GM12872 (cell line): ENCODE measurements around the gene SLC25A10.

Experiments used
- TF ChIP-seq, protein P1 (sequence below): IDR thresholded peaks from 3 replicates; pipeline ENCODE4 v1.5.1; 2011; ENCODE audit warnings: low read depth, mild to moderate bottlenecking, low read length, moderate library complexity; ENCODE audit not compliant: insufficient read depth

SLC25A10 gene

DNA sequence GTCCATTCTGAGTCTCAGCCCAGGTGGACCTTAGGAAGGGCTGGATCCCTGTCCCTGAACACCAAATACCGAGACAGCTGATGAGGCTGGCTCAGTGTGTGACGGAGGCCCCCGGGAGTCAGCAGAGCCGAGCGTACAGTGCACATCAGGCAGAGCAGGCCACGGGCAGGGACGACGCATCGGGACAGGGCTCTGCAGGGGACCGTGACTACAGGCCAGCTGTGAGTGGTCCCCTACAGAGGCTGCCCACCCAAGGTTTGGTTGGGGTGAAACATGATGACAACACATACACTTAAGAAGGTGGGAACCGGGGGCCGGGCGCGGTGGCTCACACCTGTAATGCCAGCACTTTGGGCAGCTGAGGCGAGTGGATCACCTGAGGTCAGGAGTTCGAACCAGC, 39.1 kb upstream of the SLC25A10 start:
- TF ChIP-seq, protein P1, sequence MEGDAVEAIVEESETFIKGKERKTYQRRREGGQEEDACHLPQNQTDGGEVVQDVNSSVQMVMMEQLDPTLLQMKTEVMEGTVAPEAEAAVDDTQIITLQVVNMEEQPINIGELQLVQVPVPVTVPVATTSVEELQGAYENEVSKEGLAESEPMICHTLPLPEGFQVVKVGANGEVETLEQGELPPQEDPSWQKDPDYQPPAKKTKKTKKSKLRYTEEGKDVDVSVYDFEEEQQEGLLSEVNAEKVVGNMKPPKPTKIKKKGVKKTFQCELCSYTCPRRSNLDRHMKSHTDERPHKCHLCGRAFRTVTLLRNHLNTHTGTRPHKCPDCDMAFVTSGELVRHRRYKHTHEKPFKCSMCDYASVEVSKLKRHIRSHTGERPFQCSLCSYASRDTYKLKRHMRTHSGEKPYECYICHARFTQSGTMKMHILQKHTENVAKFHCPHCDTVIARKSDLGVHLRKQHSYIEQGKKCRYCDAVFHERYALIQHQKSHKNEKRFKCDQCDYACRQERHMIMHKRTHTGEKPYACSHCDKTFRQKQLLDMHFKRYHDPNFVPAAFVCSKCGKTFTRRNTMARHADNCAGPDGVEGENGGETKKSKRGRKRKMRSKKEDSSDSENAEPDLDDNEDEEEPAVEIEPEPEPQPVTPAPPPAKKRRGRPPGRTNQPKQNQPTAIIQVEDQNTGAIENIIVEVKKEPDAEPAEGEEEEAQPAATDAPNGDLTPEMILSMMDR, result no peak

DNA sequence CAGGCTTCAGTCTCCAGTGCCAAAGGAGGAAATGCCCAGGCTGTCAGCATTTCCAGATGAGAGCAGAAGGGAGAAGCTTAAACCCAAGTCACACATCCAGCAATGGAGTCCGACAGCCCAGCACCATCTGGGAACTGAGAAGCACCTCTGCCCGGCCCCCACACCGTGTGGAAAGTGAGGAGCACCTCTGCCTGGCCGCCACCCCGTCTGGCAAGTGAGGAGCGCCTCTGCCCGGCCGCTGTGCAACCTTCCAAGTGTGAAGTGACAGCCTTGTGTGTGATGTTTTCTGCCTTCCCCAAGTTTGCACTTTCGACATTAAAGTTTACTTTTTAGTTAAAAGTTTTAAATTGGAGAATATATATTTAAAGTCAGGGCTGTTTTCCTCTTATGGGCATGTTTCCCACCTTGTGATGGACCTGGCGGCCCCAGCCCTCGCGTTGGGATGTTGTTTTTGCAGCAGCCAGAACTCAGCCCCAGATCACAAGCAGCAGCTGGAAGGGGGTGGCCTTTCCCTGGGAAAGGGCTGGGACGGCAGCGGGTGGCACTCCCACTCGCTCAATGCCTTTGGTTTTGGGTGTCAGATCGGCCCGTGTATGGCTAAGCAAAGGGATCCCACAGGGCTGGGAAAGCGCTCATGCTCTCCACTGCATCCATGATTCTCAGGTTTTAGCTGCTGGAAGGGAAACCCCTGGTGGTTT, 38.4 kb upstream of the SLC25A10 start:
- TF ChIP-seq, protein P1, result no peak

DNA sequence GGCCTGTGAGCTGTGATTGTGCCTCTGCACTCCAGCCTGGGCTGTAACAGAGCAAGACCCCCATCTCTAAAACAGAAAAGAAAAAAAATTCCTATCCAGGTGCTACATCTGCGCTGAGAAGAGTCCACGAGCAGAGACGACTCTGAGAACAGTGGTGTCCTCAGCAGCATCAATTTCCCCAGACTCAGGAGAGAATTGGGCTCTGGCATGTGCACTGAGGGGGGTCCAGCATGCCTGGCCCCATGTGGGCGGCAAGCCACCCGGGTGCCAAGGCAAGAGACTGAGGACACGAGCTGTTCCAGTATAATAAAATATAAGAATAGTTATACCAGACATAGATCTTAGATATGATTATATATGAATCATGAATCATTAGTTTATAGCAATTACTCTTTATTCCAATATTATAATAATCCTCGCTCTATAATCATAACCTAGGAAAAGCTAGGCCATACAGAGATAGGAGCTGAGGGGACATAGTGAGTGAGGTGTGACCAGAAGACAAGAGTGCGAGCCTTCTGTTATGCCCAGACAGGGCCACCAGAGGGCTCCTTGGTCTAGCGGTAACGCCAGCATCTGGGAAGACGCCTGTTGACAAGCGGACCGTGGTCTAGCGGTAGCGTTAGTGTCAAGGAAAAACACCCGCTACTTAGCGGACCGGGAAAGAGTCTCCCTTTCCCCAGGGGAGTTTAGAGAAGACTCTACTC, 36.4 kb upstream of the SLC25A10 start:
- TF ChIP-seq, protein P1, result peak; percentile 56

DNA sequence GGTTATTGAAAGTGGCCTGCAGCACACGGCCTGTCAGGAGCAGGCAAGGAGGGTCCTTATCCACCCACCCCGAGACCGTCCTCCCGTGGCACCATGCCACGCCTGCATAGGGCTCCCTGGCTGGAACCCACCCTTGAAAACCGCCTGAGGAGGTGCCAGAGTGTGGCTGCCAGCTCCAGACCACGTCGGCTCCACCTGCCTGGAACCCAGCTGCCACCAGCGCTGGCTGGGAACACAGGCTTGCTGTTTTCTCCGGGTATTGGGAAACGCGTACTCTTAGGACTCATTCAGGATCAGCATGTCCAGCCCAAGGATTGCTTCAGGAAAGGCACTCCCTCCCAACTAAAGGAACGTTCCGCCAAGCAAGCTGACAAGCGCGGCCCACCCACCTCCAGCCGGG, 35.2 kb upstream of the SLC25A10 start:
- TF ChIP-seq, protein P1, result no peak

DNA sequence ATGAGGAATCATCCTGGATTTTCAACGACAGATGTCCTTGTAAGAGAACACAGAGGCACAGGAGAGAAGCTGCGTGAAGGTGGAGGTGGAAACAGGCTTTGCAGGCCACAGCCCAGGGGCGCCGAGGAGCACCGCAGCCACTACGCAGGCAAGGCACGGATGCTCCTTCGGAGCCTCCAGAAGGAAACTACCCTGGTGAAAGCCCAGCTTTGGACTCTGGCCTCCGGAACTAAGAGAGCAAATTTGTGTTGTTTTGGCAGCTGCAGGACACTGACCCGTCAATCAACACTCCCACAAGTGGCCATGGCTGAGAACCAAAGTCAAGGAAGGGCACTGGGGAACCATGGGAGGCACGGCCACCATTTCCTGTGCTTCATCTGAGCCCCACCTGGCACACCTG, 31.9 kb upstream of the SLC25A10 start:
- TF ChIP-seq, protein P1, result no peak

DNA sequence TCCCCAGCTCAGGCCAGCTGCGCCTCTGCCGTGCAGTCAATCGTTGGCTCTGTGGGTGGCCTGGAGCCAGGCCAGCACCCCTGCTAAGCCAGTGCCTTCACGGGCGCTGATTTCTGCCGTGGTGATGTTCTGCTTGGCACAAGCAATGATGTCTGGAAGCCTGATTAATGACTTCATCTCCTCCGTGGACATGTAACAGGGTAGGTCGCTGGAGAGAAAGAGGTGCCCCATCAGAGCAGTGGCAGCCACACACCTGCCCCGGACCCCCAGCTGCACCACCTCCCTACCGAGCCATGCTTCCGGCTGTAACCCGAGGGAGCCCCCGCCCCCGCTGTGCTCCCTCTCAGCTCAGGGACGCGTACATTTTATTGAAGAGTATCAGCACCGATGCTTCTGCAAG, 30.4 kb upstream of the SLC25A10 start:
- TF ChIP-seq, protein P1, result no peak

DNA sequence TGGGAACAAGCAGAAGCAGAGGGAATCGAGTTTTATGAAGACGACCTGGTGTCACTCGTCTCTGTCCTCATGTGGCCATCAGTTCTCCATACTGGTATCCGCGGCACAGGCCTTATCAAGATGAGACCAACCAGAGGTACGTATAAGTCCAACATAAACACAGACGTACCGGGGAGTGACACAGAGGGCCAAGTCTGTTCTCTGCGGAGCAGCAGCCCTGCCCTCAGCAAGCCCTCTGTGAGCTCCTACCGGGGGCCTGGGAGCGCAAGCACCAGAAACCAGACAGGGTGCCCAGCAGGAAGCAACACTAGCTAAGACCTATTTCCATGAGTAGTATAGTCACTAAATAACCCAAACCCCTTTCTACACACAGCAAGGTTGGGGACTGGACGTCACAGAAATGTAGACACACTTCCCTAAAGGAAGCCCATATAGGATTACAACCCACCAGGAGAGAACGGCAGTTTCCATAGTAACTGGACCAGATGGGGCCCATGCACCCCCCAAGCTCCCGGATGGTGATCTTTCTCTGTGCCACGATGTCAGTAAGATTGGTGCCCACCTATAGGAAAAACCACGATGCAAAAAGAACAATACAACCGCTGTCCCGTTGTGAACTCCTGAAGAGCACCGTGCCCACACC, 29.4 kb upstream of the SLC25A10 start:
- TF ChIP-seq, protein P1, result no peak
